Stimulated activated CD4-positive, alpha-beta T cell treated with anti-CD3 and anti-CD28 coated beads, Interleukin-12 subunit alpha, Interleukin-12 subunit beta, amount 100 ng/mL, for 48 hours (primary cell): ENCODE data around the gene BRD1.

ENCODE experiments used
- DNase-seq, 3 donors: peaks; one replicate each; pipeline ENCODE4 v3.0.0-alpha.2; 2020; ENCODE audit warnings: low read depth in 2 of 3, low spot score in 1 of 3

BRD1 gene

GRCh38 chr22:49803737-49804375 is 23.8 kb downstream of the BRD1 start:
- DNase-seq, result no peak

GRCh38 chr22:49803134-49803533 is 24.5 kb downstream of the BRD1 start:
- no peak for DNase-seq

DNA sequence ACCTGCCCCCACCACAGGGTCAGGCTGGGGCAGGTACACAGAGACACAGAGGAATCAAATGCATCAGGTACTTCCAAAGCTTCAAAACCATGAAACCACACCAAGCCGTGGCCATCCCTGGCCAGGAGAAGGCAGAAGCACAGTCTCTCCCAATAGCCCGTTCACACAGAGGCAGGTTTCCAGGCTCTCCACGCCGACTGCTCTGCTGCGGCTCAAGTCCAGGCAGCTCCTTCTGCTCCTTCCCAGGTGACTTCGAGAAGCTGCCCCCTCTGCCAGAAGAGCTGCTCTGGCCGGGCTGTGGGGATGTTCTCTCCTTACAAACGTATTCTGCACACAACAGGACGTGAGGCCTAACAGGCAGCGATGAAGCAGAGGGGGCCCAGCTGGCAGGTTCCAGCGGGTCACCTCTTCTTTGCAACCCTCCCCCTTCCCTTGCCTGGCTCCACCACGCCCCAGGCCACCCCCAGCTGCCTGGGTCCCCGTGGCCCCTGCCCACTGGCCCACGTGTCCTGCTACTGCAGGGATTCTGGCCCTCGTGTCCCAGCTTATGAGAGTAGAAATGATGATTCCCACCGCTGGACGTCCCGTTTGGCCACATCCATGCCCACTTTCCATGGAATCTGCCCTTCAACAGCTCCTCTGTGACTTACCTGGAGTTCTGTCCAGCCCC is 26.1 kb downstream of the BRD1 start:
- DNase-seq, result no peak

GRCh38 chr22:49800408-49801238 is 27.1 kb downstream of the BRD1 start:
- no peak for DNase-seq

GRCh38 chr22:49799431-49800075 is 28.1 kb downstream of the BRD1 start:
- DNase-seq, result no peak

DNA sequence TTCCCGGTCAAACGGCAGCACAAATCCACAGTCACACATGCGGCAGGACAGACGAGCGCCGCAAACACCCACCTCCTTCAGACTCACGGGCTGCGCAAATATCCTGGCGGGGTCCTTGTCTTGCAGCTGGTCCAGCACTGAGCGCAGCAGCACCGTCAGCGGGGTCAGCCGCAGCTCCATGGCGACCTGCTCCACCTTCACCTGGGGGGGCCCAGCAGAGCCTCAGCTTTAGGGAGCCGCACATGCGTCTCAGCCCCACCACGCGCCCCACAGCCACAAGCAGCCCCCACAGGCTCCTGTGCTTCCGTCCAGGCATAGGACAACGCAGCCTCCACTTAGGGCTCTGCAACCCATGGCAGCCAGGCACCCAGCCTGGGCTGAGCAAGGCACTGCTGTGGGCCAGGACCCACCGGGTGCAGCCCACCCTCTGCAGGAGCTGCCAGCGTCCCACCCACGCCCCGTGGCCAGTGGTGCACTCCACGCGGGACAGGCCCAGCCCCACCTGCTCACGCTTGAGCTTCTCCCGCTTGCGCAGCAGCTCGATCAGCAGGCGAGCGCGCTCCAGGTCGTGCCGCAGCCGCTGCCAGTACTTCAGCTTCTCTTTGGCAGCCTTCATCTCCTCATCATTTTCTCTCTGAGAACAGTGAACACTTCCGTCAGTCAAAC is 29.1 kb downstream of the BRD1 start:
- no peak for DNase-seq

DNA sequence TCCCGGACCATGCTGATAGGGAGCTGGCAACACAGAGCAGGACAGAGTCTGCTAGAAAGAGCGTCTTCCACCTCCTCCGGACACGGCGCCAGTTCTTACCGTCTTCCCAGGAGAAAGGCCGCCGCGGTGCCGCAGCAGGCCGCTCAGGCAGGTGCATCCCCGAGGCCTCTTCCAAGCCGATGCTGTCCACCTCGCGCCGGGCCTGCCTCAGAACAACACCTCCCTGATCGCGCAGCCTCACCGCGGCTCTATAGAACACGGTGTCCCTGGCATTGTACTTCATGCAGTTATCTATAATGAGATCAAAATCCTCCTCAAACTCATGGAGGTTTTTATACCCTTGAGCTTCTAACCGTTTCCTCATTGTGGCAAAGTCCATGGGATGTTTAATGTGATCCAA is 30.0 kb downstream of the BRD1 start:
- DNase-seq, result no peak

DNA sequence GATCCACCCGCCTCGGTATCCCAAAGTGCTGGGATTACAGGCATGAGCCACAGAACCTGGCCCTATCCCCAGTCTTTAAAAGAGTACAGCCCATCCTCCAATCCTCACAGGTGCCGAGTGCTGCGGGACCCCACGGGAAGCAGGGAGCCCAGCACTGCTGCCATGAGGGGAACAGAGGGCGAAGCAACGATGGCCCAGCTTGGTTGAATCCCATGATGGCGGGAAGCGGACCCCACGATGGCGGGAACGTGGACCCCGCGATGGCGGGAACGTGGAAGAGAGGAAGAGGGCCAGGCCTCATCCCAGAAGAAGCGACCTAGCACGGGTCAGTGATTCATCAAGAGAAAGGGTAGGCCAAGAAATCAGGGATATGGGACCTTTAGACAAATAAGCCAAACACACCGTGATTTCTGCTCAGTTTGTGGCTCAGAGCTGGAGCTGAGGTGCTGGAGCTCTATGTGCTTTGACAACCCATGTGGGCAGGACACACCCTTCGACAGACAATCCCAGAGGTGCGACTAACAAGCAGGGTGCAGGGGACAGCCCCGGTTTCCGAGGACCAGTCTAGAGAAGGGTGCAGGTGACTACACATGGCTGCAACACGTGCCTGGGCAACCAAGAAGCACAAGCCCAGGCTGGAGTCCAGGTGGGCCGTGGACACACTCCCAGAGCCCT is 30.9 kb downstream of the BRD1 start:
- no peak for DNase-seq

GRCh38 chr22:49795521-49795920 is 32.2 kb downstream of the BRD1 start:
- no peak for DNase-seq

DNA sequence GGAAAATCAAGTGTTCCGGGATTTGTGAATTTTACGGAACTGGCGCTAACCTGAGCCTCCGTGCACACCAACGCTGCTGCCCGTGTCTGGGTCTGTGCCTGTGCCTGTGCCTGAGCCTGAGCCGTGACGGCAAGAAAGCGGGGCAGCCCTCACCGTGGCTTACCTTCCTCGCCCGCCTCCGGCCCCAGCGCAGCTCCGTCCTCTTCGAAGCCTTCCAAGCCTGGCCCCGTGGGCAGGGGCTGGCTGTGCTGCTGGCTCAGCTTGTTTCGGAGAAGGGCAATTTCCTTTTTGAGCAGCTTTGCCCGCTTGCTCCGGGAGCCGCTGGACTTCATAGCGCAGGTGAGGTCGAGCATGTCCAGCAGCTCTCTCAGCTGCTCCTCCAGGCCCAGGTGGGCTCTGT is 33.8 kb downstream of the BRD1 start:
- DNase-seq, result no peak

GRCh38 chr22:49793296-49793695 is 34.4 kb downstream of the BRD1 start:
- DNase-seq, result no peak

DNA sequence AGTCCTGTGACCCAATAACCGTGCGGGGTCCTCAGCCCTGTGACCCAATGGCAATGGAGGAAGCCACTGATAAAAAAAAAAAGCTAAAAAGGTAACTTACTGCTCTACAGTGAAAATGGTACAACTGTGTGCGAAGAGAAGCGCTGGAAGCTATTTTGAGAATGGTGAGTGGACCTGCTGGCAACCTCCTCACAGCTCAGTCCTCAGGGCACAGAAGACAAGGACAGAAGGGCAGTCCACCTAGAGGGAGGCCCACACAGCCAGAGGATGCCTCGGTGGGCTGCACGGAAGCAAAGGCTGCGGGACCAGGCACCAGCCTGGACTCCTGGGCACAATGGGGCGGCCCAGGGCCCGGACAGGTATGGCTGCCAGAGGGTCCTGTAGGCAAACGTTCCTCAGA is 35.6 kb downstream of the BRD1 start:
- no peak for DNase-seq

- no peak for DNase-seq
These were observed 36.0 kb downstream of the BRD1 start for GRCh38 chr22:49791682-49792081.

DNA sequence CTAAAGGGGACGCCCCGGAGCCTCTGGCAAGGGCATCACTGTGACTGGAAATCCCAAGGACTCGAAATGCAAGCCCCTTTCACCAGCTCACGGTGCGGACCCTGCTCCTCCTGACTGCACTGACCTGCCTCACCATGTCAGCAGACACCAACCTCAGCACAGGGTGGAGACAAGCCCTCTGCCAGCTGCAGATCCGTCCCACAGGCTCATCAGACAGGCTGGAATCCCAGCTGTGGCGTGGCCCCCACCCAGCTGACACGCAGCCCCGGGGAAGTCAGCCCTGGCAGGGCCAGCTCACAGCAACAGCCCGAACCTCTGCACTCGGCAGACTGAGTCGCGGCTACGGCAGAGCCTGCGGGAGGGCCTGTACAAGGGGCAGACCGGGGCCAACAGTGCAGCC is 36.8 kb downstream of the BRD1 start:
- no peak for DNase-seq

DNA sequence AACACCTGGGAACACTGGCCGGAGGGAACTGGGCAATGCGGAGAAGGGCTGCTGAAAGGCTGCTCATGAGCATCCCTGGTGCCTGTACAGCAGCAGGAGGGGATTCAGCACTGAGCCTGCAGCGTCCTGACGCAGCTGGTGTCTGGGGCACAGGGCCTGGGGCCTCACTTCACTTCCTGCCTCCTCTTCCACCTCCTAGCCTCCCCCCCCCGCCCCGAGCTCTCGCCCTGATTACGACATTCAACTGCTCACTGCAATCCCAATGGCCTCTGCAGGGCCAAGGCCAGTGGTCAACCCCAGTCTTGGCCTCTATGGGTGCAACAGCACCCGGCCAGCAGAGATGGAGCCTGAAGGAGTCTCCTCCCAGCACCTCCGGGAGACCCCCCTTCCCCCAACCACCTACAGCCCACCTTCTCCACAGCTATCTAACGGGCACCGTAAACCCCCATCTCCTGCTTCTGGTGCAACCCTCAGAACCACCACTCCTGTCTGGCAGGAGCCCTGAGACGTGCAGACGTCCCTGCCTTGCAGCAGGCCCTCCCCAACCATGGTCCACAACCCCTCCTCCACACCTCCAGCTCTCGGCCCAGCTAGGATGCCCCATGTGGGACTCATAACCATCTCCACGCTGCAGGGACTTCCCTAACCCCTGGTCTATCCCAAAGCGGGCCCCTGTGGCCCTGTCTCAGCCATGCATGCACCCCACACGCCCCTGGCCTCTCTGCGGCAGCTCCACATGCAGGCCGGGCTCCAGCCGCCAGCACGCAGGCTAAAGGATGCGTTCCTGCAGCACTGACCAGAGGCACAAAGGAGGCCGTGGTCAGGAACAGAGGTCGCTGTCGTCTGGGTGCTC is 38.2 kb downstream of the BRD1 start:
- no peak for DNase-seq

DNA sequence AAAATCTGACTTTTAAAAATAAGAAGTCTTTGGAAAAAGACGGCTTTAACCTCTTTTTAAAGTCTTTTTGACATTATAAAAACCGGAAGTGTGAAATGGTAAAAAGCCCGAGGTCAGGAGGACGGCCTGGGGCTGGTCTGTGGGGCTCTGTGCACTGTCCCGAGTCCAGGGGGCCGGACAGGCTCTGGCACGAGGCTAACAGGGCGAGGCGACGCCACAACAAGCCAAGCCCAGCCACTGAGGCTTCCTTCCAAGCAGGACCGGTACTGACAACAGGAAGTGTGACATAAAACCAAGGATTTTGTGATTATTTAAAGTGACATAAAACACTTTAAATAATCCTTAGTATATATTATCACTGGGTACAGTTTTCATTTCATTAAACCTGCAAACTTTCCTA is 39.2 kb downstream of the BRD1 start:
- no peak for DNase-seq

DNA sequence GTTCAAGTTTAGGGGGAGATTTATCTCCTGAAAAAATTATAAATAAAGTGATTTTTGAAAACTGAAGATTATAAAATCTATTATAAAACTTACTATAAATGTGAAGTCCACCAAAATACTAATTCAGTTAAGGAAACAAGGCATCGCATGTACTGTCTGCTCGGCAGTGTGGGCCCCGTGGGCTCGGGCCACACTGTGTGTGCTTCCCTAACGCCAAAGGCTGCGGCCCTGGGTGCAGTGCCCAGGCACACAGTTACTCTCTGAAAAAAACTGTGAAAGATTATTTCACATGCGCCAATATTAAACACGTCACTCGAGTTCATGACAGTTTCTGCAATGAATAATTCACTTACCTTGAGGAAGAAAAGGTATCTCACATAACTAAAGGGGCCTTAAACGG is 39.8 kb downstream of the BRD1 start:
- no peak for DNase-seq

- DNase-seq, result no peak
These were observed 40.5 kb downstream of the BRD1 start for GRCh38 chr22:49786976-49787706.

GRCh38 chr22:49785841-49786471 is 41.7 kb downstream of the BRD1 start:
- DNase-seq, result no peak
